HG02642 (cell line): ENCODE measurements around the gene IST1.
"Not testable (repeated sequence)": the region's sequence is repeated elsewhere in the genome, so short reads cannot be mapped to it uniquely, and the experiment has no call there.

ENCODE experiments used
- ATAC-seq: cut with Tn5 transposase; IDR thresholded peaks from one replicate; pipeline ENCODE4 v1.9.1; 2021; ENCODE audit warnings: mild to moderate bottlenecking; ENCODE audit not compliant: unreplicated experiment, poor library complexity

IST1 gene

DNA sequence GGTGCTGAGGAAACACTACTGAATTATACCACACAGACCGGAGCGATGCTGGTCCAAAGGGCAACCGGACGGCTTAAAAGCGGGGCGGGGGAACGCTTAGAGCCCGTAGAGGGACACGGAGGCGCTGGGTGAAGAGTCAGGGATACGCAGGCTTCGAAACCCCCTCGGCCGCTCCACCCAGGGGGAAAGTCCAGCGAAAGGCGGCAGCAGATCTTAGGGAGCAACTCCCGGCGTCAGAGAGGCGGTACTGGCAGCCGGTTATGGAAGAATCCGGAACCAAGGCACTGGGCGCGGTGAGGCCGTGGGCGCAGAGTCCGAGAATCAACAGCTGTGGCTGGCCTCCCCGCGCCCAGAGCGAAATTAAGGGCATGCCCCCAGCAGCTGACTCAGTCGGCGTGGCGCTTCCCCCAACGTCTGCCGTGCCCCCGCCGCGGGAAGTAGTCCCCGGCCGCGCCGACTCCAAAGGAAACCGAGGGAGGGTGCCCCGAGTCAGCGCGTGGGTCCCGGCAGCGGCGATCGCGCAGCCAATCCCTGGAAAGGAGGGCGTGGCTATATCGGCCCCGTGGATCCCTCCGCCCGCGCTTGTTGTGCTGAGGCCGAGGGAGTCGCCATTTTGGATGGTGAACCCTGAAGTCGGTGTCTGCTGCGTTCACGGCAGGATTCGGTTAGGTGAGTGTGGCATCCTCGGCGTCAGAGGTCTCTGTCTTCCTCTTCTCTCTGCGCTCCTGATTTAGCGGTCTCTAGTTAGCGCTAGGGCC is at the start of gene IST1:
Gene IST1 (plus strand): TSS at position 611 of the 758 bp plus-strand sequence. CDS start 20,110 bp downstream, outside the sequence.
- ATAC-seq = peak; percentile 83

GRCh38 chr16:71845639-71846430 is 49.5 kb upstream of the IST1 start, which contains the start of gene ATXN1L:
Gene ATXN1L (plus strand): TSS chr16:71845976. CDS start chr16:71849741, 3,765 bp downstream.
- peak; percentile 77 for ATAC-seq

GRCh38 chr16:71846431-71846830 is 48.9 kb upstream of the IST1 start:
- ATAC-seq = peak; percentile 5

DNA sequence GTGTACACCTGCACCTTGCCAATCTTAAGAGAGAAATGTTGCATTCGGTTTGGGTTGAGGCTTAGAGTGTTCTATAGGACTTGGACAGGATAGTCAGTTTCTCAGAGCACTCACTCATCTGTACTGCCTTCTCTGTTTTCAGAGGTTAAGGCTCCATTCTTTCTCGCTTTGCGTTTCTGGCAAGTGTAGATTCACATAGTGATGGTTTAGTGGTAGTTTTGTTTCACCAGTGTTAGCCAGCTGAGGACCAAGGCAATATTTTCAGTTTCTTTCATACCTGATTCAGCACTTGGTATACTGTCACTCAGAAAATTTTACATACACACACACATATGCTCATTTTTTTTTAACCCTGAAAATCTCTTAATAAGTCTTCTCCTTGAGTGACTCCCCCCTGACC is 48.2 kb upstream of the IST1 start:
- ATAC-seq = no peak

DNA sequence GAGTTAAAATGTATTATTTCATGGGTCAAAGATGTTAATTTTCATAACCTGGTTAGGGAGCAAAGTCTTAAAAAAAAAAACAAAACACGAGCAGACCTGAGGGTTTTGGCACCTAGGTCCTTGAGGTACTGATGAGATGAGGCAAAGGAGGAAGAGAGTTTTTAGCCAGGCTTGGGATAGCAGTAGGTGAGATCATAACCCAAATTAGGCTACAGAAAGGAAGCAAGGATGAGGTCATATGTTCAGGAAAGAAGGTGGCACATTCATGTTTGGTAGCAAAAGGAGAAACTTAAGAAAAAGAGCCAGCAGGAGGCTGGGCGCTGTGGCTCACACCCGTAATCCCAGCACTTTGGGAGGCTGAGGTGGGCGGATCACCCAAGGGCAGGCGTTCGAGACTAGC is 46.7 kb upstream of the IST1 start:
- ATAC-seq = no peak

DNA sequence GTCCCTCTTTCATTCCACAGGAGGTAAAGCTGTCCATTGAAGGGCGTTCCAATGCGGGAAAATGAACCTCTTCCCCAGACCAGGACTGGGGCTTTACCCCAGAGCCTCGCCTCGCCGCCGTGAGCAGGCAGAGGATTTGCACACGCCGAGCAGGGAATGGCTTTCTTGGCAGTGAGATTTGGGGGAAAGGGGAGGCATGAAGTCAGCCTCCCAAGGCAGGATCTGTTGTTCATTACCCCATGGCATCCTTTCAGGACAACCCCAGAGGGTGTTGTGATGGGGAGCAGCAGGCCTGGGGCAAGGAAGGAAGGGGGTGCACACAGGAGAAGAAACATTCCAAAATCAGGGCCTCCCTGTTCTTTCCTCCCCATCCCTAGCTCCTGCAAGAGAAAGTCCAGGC is 43.6 kb upstream of the IST1 start:
- no peak for ATAC-seq

GRCh38 chr16:71852158-71852557 is 43.2 kb upstream of the IST1 start:
- no peak for ATAC-seq

GRCh38 chr16:71852561-71852960 is 42.8 kb upstream of the IST1 start:
- no peak for ATAC-seq

- ATAC-seq = peak; percentile 69
Measured at GRCh38 chr16:71853413-71853812, 41.9 kb upstream of the IST1 start.

GRCh38 chr16:71854369-71854948 is 40.9 kb upstream of the IST1 start:
- no peak for ATAC-seq

GRCh38 chr16:71855937-71856662 is 39.2 kb upstream of the IST1 start:
- ATAC-seq = no peak

DNA sequence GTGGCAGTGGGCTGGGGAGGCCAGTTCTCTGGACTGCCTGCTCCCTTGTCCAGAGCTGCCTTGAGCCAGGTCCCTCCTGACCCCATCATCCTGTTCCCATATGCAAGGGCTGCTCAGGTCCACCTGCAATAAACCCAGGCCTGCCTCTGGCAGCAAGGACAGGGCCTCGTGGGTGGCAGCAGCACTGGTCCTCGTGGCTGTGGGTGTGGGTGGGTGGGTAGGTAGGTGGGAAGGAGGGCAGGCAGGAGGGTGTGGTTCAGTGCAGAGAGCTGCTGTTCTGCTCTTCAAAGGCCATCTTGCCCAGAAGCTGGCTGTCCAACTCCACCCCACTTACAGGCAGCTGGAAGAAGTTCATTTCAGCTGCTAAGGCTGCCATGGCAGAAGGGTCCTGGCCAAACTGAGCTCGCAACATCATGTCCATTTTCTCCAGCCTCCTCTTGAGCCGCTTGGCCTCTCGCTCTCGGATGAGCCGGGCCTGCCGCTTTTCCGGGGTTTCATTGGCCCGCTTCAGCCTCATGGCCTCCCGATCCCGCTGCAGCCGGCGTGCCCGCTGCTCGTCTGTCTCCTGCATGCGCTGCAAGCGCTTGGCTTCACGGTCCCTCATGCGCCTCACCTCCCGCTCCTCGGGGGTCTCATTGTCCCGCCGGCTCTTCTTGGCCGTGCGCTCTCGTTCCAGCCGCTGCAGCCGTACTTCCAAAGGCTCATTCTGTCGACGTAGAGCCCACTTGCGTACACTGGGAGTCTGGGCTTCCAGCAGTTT is 35.4 kb upstream of the IST1 start:
- ATAC-seq = no peak

- no peak for ATAC-seq
Measured at GRCh38 chr16:71863995-71864394, 31.3 kb upstream of the IST1 start.

DNA sequence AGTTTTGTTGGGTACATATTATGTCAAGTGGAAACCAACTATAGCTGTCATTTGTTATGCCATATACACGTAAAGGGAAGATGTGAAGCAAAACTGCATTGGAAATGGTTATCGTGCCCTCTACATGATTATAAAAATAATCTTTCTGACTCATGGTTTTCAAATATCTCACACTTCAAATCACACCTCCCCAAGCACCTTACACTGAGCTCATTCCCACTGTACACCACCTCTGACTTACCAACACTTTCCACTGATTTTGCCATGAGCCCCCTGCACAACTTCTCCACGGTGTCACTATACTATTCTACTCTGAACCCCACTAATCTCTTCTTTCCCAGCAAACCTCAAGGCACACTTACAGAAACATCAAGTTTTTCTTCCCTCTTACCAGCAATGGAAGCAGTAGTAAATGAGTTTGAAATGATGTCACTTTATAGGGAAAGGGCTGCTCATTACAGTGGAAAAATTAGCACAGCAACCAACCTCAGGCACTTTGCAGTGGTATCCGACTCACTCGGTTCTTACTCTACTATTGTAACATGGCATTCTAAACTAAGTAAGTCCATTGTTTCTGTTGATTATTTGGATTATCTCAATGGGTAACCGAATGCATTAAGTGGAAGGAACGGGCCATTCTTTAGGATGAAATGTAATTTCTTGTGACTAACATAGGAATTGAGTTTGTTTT is 30.0 kb upstream of the IST1 start:
- no peak for ATAC-seq

DNA sequence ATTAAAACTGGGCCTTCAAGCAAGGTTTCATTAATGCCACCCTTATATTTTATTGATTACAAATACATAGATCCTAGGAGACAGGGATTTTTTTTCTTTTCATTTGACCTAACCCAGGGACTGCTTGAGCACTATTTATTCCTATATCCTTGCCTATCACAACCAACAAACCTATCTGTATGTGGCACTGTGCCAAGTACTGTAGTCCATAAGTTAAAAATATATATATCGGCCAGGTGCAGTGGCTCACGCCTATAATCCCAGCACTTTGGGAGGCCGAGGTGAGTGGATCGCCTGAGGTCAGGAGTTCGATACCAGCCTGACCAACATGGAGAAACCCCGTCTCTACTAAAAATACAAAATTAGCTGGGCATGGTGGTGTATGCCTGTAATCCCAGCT is 28.2 kb upstream of the IST1 start:
- ATAC-seq = not testable (repeated sequence)

GRCh38 chr16:71867939-71868338 is 27.4 kb upstream of the IST1 start:
- no peak for ATAC-seq

DNA sequence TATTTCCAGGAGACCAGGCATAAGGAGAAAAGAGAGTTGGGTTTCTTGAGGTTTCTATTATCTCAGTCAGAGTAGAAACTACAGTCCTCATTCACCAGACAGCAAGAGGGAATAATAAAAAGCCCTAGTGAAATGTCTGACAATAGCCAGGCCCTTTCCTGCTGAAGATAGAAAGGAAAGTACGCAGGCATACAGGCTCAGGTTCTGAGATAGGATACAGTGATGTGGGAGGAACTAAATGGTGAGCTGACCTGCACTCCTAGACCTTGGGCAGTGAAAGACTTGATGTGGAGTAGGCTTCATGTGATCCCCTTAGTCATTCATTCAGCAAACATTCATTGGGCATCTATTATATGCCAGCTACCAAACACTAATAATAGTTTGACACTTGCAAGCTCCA is 26.2 kb upstream of the IST1 start:
- no peak for ATAC-seq

DNA sequence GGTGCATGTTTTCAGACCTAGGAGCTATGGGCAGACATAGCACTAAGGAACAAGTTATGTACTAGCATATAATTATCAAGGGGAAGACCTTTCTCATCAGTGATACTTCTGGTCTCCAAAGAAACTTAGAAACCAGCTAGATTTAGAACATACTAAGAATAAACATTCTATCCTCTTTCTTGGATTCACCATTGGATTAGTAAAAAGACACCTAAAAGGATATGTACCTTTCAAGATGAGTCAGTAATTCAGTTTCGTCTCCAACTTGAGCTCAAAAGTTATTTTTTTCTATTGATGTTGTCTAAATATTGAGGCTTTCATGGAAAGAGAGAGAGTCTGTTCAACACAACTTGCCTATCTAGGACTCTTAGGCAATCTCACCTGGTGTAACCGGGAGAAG is 24.5 kb upstream of the IST1 start:
- no peak for ATAC-seq

GRCh38 chr16:71873199-71873598 is 22.1 kb upstream of the IST1 start:
- no peak for ATAC-seq
